Stimulated activated CD8-positive, alpha-beta memory T cell treated with anti-CD3 and anti-CD28 coated beads, Interleukin-7, amount 100 ng/mL, for 4 hours (primary cell): Measurements from ENCODE around the gene LTK.

ENCODE experiments used
- DNase-seq, 2 donors: peaks; one replicate each; pipeline ENCODE4 v3.0.0-alpha.2; 2020; ENCODE audit warnings: low read depth in 2 of 2

LTK gene

DNA sequence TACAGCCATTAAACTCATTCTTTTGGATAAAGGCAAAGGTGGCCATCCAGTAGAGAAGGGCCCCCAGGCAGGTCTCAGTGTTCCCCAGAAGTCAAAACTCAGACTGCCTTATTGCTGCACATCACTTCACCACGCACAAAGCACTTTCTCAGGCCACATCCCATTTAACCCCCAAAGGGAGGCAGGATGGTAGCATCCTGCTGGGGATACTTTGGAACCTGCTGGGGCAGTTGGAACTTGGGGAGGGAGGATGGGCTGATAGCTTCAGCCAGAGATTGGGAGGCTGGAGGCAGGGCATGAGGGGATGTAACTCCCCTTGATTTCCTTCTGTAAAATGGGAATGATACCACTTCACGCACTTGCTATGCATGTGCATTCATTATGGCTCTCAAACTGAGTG is 15.0 kb downstream of the LTK start:
- no peak for DNase-seq

DNA sequence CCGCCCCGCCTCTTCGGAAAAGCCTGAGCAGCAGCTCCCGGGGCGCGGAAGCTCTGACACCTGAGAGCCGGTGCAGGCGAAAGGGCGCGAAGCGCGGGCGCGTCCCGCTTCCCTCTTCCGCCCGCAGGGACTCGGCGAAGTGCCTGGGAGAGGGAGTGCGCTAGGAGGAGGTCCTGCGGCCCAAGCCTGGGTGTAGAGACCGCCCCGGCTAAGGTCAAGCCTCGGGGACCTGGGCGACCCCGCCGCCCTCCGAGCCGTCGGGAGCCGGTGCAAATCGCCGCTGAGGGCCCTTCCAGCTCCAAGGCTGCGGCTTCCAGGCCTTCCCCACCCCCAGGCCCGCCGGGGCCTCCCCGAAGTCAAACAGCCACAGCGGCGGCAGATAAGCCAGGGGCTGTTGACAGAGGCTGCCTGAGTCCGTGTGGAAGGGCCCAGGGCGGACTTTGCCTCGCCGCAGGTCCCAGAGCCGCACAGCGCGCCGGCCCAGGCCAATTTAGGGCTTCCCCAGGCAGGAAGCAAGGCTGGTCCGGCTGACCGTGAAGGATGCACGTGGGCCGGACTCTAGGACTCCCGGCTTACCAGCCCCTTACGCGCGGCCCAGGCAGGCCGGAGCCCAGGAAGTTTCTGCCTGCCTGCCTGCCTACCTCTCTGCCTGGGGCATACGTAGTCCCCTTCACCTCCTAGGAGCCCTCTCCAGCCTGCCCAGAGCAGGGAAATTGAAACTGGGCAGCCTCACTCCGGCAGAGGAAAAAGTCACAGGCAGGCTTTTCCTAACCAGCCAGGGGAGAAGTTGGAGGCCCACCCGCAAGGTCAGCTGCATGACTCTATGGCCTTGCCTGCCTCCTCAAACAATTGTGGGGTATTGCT is 17.7 kb downstream of the LTK start:
- no peak for DNase-seq

DNA sequence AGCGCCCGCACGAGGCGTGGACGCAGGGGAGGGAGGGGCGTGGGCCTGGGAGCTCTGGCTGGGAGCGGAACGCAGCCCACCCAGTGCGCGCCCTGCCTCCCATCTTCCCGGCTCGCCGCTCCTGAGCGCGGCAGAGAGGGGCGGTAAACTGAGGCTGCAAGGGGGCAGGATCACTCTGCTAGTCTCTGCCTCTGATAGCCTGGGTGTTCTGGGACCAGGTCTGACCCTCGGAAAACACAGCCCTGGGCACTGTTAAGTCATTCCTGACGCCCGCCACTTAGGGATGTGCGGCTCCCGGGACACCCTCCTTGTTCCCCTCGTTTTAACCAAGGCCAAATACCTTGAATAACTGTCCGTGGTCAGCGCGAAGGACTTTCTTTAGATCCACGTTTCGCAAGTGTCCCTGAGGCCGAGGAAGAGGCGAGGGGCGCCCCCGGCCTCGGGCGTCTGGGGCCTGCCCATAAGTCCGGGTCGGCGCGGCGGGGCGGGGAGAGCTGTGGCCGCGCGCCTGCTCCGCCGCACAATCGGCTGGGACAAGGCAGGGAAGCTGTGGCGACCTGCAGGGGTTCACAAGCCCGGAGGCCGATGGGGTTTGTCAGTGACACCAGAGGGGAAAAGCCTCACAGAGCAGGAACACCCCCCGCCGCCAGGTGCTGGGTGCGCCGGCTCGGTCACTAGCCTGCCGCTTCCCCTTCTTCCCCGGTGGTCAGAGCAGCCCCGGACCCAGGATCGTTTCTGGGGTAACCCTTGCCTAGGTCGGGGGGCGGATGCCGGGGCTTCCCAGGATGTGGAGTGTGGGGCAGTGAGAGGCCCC is 18.5 kb downstream of the LTK start:
- DNase-seq = no peak

- DNase-seq = no peak
Observed at GRCh38 chr15:41494190-41494921, 19.3 kb downstream of the LTK start.

DNA sequence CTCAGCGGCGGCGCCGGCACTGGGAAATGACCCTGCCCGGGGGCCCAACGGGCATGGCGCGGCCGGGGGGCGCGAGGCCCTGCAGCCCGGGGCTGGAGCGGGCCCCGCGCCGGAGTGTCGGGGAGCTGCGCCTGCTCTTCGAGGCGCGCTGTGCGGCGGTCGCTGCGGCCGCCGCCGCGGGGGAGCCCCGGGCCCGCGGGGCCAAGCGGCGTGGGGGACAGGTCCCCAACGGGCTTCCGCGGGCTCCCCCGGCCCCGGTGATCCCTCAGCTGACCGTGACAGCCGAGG is 19.8 kb downstream of the LTK start:
- no peak for DNase-seq

DNA sequence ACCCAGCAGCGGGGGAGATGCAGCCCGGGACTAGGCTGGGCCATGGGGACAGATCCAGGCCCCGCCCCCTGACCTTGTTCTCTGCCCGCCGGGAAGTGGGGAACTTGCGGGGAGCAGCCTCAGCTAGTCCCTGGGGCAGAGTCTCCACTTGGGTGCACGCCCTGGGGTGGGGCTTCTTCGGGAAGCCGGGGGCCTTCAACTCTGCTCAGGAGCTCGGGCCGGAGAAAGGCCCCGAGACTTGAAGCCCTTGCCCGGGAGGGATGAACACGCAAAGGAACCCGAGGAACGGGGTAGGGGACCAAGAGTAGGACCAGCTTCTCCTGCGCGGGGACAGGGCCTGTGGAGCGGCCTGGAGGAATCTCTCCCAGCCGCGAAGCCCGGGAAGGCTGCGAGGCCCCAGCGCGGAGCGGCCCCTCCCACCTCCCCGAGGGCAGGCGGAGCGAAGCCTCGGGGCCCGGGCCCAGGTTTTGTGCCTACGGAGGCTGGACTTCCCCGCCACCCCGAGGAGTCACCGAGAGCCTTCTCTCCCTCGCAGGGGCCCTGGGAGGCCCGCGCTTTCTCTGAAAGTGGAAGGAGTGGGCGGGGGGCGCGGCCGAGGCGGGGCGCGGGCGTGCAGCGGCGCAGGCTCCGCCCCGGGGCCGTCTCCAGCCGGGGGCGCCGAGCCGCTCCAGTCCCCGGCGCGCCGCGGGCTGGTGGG is 20.3 kb downstream of the LTK start, which contains the start of gene ITPKA:
TSS of gene ITPKA (plus strand) at position 670 of the 697 bp plus-strand sequence. CDS start 54 bp downstream, outside the sequence.
- peak; percentile 81 to 85 for DNase-seq

- DNase-seq = no peak
Observed at GRCh38 chr15:41492597-41493204, 20.9 kb downstream of the LTK start.

DNA sequence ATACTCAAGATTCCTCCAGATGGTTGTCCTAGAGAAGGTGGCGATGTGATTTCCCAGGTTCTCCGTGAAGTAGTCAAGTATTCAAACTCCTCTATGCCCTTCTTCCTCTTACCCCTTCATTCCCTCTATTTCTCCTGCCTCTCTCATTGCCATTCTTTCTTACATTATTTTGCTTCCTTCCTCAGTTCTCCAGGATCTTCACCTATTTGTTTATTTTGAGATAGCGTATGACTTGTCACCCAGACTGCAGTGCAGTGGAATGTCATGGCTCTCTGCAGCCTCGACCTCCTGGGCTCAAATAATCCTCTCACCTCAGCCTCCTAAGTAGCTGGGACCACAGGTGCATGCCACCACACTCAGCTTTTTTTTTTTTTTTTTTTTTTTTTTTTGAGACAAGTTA is 21.7 kb downstream of the LTK start:
- DNase-seq = no peak

GRCh38 chr15:41490355-41490754 is 23.3 kb downstream of the LTK start:
- DNase-seq = no peak

- DNase-seq = no peak
Observed at GRCh38 chr15:41489641-41490040, 24.0 kb downstream of the LTK start.

GRCh38 chr15:41487802-41488201 is 25.8 kb downstream of the LTK start:
- DNase-seq = no peak

- no peak for DNase-seq
Observed at GRCh38 chr15:41487381-41487780, 26.2 kb downstream of the LTK start.

DNA sequence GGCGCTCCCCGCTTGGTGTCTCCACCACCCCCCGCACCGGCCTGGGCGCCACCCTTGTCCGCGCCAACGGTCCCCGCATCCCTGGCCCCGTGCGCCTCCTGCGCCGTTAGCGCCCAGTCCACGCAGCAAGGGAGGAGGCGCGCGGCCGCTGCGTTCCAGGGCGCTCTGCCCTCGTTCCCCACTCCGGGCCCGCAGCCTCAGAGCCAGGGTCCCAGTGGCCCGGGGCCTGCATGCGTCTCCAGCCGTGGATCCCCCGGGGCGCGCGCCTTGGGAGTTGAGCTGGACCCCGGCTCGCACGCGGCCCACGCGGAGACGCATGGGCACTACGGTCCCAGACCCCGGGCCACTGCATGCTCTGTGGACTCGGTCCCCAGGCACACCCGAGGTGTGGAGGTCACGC is 27.3 kb downstream of the LTK start:
- no peak for DNase-seq

DNA sequence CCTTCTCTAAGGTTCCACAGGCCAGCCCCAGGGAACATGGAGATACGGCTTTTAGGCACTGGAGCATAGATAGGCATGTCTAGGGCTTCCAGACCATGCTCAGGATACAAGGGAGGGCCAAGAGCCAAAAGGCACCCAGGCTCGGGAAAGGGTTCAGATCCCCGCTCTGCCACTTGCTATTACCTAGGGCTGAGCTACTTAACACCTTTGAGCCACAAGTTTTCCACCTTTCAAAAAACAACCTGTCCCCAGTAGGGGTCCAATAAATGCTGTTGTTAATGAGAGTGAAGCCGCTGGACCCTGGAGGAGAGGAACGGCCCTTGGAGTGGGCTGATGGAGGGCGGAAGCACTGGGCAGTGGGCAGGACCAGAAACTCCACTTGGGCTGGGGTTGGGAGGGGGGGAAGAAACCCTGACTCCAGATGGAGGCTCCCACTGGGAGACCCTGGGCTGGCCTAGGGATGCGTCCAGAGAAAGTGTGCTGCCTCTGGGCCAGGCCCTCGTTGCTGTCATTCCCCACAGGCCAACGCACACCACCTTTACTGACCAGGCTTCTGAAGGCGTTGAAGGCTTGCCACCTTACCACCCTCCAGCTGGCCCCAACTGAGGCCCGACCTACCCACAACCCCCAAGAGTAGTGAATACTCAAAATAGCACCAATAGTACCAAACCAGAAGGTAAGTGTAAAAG is 28.5 kb downstream of the LTK start:
- no peak for DNase-seq

DNA sequence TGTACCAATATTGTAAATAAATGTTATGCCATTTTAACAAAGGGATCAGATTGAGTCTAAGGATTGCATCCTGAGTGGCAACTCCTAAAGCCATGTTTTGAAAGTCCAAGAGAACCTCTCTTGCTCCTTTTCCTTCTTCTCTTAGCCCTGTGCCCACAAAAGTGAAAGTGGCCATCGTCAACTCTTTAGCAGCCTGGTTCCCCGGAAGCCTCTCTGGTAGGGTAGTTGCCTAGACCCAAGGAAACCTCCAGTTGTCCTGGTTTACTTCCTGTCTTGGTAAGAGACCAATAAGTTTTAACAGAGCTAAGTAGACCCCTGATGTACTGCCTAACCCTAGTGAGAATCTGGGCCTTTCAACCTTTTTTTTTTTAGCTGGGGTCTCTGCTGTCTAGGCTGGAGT is 30.1 kb downstream of the LTK start:
- DNase-seq = no peak

GRCh38 chr15:41483115-41483514 is 30.5 kb downstream of the LTK start:
- DNase-seq = peak in 1 of 2 donors; percentile 22

DNA sequence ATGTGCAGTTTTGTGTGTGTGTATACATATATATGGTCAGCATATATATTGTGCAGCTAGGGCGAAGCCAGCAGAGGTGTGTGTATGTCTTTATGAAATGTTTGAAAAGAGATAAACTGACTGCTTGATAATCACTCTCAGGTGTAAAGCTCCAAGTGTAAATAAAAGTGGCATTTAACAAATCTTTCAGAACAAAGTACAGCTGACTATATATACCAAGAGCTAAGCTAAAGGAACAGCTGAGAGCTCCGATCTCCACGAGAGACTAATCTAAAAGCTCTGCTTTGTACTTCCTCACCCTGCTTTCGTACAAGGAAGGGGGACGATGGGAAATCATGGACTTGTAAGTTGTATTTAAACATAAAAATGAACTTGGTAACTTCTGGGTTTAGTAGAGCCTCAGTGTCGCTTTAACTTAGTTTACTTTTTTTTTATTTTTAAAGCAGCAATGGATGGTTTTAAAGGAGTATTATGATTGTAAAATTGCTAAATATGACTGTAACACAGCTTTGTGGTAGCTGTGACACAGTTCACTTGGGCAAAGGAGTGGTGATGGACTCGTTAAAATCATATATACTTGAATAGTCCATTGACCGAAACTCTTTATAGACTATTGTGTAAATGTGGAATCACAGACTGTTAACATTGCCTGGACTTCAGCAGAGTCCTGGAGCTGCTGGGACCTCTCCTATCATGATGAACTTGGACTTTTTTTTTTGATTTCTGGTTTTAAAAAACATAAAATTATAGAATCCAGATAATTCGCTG is 31.3 kb downstream of the LTK start:
- DNase-seq = no peak

- DNase-seq = no peak
Observed at GRCh38 chr15:41480396-41481140, 33.1 kb downstream of the LTK start.

DNA sequence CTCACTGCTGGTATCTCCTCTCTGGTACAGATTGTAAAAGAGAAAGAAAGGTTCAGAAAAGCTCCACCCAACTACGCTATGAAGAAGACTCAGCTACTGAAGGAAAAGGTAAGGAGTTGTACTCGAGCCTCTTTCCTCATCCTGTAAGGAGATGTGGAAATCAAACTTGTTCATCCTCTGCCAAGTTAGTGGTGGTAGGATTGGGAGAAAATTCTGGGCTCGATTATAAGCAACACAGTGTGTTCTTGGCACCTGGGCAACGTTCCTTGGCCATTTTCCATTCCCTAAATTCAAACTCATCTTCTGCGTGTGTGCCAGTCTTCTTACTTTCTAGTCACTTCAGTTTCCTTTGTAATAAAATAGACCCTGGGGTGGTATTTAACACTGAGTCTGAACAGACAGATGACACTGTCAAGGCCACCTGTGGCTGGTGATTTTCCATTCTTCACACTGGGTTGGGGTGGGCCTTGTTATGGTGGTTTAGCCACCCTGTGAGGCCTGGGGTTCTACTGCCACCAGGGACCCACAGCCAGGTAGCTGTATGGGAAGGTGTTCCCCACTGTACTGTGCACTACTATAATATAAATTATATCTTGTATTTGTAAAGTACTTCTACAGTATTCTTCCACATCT is 37.1 kb downstream of the LTK start:
- DNase-seq = no peak
